Measurements from ENCODE around the gene TAF4.
"Not testable (repeated sequence)": the region's sequence is repeated elsewhere in the genome, so short reads cannot be mapped to it uniquely, and the experiment has no call there.

Gene TAF4

DNA sequence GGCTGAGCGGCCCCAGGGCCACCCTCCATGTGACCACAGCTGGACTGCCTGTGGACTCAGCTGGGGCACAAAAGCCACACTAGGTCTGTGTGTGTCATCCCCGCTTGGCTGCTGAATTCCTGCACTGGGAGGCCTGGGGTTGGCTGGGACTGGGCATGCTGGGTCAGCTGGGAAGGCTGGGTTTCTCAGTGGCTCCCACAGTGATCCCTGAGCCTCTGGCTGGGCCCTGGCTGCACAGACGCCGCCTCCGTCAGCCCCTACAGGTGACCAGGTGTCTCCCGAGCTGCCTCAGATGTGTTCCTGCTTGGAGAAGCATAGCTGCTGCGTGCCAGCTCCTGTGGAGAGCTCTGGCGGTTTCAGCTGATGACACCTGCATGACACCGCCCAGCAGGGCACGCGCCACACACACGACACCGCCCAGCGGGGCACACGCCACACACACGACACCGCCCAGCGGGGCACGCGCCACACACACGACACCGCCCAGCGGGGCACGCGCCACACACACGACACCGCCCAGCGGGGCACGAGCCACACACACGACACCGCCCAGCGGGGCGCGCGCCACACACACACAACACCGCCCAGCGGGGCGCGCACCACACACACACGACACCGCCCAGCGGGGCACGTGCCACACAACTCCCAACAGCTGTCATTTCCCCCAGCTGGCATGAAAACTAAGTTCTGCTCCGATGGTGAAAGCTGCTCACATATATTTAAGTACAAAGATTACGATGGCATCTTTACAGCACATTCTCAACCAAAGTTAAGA, 88.8 kb downstream of the TAF4 start:
- no peak for DNase-seq

DNA sequence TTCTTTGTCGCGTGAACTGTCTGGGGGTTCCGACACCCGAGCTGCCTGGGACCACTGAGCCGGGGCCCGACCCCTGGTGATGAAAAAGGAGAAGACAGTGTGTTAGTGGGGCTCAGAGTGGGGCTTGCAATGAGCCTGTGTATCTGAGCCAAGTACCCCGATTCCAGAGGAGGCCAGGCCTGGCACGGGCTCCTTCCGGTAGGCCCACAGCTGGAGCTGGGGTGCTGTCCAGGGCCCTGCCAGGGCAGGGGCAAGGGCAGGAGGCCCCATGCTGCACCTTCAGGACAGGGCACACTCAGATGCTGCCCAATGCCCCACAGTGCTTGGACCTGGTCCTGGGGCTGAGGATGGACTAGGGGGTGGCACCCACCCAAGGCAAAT, 89.4 kb downstream of the TAF4 start:
- DNase-seq, result no peak

DNA sequence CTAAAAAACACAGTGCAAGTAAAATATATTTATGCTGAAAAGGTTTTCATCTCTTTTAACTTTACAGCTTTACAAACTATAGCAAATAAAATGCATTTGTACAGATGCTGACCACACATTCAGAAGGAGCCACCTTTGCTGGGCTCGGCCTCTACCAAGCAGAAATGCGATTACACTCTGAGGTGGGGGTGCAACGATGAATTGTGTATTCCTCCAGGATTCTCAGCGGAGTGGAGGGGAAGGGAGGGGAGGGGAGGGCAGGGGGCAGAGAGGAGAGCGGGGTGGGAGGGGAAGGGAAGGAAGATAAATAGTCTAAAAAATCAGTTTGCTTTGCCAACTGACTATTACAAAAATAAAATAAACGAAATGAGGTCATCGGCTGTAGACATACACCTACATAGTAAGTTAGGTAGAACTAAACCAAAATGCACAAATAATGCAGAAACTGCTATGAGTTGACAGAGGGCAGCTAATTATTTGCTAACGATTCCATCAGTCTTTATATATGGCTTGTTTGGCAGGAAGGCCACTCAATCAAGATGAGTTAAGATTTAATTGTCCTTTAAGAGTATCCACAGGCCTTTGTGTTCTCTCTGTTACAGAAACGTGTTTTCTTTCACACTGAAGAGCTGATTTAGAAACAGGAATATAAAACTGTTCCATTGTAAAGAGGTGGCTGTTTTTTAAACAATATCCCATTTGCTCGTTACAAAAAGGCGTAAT, 90.1 kb downstream of the TAF4 start:
- no peak for DNase-seq

DNA sequence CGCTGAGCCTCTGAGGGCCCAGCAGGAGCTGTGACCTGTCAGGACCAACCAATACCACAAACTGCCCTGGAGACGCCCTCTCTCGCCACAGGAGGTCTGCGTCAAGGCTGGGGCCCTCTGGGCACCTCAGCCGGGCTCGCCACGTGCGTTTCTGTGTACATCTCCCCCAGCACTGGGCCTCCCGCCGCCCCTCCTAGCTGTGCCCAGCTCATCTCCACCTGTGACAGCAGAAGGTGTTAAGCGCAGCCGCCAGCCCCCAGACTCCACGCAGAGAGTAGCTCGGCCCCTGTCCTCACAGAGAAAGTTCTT, 91.4 kb downstream of the TAF4 start:
- DNase-seq, result no peak

DNA sequence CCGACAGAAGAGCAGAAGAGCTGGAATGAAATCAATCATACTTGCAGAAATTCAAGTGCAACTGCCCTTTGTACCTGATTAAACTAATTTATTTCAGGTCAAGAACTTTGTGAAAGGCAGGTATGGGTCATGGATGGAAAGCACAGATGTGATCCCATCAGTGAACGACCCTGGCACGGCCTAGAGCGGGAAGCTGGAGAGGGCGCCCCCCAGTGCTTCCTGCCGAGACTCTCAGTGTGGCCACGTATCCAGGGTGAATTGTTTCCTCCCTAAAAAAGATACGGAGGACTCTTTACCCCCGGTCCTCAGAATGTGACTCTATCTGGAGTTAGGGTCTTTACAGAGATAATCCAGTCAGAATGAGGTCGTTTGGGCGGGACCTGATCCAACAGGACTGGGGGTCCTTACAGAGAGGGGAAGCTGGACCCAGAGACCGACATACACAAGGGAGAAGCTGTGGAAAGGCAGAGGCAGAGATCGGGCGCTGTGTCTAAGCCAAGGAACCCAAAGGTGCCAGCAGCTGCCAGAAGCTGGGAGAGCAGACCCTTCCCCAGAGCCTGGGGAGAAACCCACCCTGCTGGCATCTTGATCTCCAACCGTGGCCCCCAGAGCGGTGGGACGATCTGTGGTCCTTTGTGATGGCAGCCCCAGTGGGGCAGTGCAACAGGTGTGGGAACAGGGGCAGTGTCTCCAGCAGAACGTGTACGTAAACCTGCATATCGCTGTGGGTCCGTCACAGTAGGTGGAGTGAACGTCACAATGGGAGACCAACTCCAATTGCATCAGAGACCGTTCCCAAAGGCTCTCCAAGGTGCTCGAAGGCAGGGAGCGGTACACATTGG, 91.9 kb downstream of the TAF4 start:
- no peak for DNase-seq

DNA sequence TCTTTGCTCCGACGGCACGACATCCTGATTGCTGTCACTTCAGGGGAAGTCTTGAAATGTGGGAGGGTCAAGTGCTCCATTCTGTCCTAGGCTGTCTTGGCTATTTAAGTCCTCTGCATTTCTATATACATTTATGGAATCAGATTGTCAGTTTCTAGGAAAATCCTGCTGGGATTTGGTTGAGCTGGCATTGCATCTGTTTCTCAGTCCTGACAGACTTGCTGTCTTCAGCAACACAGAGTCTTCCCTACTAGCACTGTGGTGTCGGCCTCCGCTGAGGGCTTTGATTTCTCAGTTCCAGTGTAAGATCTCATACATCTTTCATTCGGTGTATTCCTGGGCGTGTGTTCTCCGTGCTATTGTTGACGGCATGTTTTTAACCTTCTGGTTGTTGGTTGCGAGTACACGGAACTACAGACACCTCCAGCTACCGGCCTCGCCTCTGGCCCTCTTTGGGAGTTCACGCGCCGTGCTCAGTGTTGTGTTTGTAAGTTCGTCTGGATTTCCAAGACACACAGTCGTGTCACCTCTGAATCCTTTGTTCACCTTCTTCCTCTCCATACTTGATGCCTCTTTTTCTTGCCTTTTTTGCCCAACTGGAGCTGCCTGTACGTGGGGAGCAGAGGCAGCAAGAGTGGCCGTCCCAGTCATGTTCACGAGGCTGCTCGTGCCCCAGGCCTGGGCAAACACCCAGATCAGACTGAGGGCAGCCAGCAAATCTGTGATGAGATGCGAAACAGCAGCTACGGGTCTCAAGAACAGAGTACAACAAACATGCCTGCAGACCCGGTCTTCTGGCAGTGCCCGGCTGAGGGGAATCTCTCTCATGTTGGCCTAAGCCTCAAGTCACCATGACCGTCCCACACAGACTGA, 92.8 kb downstream of the TAF4 start:
- DNase-seq, result no peak

DNA sequence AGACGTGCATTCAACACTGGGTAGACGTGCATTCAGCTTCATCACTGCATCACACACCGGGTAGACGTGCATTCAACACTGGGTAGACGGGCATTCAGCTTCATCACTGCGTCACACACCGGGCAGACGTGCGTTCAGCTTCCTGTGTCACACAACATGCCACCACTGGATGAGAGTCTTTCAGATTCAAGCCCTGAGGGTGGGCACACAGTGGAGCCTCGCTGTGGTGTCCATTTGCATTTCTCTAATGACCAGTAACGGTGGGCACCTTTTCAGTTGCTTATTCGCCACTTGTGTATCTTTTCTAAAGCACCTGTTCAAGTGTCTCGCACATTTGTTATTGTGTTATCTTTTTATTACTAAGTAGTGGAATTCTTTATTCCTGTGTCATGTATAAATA, 94.1 kb downstream of the TAF4 start:
- not testable (repeated sequence) for DNase-seq

DNA sequence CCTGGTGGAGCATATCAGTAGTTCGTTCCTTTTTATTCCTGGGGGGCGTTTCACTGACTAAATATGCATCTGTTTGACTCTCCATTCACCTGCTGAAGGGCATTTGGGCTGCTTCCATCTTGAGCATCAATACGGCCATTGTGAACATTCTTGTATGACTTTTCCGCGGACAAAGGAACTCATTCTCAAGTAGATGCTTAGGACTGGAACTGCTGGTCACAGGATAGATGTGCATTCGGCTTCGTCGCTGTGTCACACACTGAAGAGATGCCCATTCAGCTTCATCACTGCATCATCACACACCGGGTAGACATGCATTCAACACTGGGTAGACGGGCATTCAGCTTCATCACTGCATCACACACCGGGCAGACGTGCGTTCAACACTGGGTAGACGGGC, 95.3 kb downstream of the TAF4 start:
- DNase-seq, result no peak

DNA sequence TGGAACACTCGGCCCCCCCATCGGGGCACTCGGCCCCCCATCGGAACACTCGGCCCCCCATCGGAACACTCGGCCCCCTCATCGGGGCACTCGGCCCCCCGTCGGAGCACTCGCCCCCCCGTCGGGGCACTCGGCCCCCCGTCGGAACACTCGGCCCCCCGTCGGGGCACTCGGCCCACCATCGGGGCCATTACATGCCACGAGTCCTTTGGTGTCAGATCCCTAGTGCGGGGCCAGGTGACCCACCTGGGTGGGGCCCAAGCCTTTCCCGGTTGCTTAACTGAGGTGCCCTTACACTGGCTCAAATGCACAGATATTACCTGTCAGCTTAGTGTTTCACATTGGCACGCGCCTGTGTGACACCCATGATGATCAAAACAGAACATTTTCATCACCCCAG, 95.9 kb downstream of the TAF4 start:
- DNase-seq, result no peak

DNA sequence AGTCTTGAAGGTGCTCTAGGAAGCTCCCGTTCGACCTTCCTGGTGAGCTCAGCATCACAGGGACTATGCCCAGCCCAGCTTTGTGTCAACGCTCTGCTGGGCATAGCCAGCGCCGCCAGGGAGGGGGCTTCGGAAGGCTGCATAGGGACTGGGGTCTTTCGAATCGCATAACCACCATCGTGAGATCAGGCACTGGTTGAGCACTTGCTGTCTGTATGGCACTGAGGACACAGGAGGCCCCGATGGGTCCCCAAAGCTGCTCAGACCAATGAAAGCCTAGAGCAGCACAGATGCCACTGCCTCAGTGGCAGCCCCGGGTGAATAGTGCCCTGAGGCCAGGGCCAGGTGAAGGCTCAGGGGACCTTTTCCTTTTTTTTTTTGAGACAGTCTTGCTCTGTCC, 96.7 kb downstream of the TAF4 start:
- DNase-seq, result no peak

DNA sequence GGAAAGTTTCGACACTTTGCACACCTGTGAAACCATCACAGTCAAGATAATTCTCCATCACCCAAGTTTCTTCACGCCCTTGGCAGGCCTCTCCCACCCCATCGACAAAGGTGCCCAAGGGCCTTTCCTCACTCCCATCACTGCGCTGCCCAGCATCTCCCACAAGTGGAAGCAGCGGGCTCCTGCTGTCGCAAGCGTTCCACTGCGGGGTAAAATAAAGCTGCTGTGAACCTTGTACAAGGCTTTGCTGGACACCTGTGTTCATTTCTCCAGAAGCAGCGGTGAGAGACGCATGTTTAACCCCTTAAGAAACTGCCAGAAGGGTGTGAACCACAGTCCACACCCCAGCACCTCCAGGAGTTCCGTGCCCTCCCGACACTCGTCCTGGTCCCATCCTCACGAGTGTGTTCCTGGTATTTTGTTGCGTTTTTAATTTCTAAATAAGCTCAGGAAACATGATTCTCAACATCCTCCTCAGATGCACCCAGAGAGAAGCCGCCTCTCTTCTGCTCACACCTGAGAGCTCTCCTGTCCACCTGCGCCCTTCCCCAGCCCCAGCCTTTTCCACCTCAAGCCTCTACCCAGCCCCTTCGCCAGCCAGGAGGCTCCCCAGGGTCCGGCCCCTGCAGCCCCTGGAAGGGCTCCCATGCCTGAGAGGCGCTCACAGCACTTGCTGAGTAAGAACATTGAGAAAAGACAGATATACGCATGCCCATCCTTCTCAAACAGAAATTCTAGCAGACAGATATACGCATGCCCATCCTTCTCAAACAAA, 97.5 kb downstream of the TAF4 start:
- no peak for DNase-seq

DNA sequence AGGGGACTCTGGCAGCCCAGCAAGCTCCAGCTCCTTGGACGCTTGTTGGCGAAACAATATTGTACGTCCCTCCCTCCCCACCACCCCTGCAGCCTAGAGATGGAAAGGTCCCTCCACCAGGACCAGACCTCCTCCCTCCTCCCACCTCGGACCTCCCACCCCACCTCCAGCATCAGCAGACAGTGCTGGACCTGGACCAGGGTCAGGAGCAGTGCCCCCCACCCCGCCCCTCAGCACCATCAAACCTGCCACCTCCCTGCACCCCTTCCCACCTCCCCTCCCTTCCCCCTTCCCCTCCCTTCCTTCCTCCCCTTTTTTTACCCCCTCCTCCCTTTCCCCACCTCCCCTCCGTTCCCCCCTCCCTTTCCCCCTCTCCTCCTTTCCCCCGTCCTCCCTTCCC, 98.4 kb downstream of the TAF4 start:
- no peak for DNase-seq

DNA sequence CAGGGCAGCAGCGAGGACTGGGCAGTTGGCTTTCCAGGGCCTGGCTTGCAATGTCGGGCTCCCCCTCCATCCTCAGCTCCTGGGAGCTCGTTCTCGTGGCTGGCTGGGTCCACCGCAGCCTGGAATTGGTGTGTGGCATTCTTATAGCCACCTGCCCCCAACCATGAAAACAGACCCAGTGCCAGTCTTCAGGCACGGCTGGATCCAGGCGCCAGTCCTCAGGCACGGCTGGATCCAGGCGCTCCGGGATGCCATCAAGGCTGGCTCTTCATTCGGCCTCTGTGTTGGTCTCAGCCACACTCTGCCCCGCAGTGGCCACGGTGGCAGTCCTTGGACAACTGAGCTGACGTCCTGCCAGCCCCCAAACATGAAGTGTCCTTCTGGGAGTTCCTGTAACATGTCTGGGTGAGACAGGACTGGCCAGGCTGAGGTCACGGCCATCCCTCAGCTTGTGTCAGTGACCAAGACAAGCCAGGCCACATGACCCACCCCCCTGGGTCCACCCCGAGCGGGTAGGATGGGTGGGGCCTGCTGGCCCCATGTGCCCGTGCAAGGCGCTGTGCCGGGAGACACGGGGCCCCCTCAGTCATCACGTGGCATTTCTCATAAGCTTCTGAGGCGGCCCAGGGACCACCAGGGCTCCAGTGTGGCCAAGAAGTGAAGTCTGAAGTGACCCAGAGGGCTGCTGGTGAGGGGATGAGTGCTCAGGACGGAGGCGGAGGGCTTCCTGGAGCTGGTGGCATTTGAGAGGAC, 99.0 kb downstream of the TAF4 start:
- no peak for DNase-seq

DNA sequence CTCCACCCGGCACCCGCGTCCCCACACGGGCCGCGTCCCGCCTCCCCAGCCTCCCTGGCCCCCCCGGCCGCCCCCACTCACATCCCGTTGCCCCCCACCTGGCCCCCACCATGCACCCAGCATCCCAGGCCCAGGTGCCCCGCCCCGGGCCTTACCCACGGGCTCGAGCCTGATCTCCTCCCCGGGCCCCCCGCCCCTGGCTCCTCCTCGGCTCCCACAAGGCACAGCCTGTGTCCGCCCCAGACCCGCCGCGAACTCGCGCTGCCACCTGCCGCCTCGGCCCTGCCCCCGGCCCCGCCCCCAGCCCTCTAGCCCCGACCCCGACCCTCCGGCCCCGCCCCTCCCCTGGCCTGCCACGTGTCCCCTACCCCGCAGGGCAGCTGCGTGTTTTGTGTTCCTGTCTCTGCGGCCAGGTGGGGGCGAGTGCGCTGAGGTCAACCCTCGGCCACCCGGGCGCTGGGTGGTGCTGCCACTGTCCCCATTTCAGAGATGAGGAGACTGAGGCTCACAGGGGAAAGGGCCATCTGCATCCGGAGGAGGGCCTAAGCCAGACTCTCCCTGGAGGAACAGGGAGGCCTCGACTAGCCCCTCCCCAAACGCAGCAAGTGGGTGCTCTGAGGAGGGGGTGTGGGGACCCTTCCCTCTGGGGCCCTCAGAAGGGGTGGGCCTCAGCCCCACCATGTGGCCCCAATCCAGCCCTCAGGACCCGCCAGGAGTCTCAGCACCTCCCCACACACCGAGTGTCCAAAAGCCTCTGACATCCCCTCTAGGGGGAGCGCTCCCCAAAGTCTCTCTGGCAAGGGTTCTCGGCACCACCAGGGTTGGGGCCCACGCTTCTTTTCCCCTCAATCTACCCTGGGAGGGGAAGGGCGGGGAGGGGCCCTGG, 99.8 kb downstream of the TAF4 start:
- DNase-seq, result no peak

DNA sequence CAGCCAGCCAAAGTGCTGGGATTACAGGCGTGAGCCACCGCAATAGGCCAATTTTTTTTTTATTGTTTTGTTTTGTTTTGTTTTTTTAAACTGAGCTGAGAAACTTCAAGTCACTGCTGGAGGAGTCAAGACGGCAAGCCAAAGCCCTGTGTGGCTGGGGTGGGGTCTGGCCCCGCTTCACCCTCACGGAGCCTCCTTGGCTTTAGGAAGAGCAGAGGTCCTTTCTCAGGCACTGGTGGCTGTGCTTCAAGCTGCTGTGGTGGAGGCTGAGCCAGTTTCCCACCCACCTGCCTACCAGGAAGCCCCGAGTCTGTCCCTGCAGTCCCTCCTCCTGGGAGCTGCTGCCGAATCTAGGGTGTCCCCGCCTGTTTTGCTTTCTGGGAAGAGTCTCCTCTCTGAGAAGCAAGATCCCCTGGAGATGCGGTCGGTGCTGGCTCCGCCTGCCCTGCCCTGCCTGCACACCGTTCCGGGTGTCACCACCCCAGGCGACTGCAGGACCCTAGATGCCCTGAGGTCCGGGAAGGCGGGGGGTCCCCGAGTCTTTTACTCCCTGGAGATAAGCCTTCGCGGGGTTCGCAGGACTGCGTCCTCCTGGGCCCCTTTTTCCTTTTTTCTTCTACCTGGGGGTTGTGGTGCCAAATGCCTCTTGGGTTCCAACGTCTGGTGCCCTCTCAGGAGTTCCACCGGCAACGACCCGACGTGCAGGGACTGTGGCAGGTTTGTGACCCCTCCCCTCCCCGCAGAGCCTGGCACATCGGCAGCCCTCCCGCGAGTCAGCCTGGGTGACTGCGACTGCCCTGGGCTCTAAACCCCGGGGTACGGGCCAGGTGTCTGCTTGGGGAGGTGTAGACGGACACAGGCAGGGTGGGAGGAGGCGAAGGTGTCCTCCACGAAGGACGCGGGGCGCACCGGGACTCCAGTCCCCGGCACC, 100.7 kb downstream of the TAF4 start:
- DNase-seq, result no peak

DNA sequence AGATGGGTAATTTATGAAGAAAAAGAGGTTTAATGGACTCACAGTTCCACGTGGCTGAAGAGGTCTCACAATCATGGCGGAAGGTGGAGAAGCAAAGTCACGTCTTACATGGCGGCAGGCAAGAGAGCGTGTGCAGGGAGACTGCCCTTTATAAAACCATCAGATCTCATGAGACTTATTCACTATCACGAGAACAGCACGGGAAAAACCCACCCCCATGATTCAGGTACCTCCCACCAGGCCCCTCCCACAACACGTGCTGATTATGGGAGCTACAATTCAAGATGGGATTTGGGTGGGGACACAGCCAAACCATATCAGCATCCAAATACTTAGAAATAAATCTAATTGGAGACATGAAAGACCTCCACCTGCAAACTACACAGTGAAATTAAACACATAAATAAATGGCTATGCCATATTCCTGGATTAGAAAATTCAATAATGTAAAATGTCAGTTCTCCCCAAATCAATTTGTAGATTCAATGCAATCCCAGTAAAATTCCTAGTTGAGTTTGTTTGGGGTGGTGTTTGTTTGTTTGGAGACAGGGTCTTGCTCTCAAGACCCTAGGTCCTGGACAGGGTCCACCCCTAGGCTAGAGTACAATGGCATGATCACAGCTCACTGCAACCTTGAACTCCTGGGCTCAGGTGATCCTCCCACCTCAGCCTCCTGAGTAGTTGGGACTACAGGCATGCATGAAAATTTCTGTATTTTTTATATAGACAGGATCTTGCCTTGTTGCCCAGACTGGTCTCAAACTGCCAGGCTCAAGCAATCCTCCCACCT, 101.6 kb downstream of the TAF4 start:
- no peak for DNase-seq

DNA sequence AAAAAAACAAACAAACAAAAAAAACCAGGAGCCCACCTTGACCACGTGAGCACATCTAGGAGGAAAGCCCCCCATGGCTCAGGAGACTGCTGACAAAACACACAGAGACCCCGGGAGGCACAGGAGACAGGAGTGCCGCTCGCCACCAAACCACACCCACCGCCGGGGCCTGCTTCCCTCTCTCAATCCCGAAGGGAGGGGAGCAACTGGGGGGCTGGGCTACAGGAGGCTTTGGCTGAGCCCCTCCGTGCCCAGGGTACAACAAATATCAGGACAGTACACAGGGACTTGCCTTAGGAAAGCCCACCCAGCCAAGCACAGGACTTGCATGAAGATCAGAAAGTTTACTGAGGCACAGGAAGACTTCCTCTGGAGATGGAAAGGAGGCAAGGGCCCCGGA, 102.5 kb downstream of the TAF4 start:
- no peak for DNase-seq

DNA sequence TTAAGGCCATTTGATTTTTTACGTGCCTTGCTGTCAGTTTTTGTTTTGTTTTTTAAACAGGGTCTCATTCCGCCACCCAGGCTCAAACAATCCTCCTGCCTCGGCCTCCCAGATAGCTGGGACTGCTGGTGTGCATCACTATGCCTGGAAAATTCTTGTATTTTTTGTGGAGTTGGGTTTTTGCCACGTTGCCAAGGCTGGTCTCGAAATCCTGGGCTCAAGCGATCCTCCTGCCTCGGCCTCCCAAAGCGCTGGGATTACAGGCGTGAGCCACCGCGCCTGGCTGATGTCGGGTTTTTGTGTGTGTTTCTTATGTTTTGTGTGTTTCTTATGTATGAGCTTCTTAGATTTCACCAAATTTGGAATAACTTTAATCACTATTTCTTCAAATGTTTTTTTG, 104.8 kb downstream of the TAF4 start:
- no peak for DNase-seq
